GM19240 (cell line): Measurements from ENCODE around the gene CNGB1.
"Not testable (repeated sequence)": the region's sequence is repeated elsewhere in the genome, so short reads cannot be mapped to it uniquely, and the experiment has no call there.

Experiments
- DNase-seq: peaks from one replicate; pipeline ENCODE4 v3.0.0; 2011; ENCODE audit warnings: low spot score; ENCODE audit not compliant: insufficient read length

CNGB1 gene

DNA sequence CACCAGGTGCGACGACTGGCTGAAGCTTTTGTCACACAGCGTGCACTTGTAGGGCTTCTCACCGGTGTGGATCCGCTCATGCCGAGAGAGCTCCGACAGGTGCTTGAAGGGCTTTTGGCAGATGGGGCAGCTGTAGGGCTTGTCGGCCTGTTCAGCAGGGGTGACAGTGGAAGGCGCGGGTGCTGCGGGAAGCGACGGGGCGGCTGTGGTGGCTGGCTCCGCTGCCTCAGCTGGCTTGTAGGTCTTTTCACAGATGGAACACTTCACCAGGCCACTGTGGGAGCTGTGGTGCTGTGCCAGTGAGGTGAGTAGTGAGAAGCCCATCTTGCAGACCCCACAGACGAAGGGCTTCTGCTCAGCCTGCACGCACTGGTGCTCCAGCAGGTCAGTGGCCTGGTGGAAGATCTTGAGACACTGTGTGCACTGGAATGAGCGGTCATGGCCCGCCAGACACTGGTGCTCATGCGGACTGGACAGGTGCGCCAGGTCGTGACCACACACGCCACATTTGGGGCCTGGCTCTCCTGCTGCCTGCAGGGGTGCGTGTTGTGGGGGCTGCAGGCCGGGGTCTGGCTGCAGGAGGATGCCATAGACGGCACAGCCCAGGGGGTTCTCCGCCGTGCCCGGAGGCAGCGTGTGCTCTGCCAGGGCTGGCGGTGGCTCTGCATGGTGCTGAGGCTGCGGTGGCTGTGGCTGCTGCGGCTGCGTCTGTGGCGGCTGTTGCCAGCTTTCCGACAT, 26.8 kb upstream of the CNGB1 start:
- DNase-seq = no peak

DNA sequence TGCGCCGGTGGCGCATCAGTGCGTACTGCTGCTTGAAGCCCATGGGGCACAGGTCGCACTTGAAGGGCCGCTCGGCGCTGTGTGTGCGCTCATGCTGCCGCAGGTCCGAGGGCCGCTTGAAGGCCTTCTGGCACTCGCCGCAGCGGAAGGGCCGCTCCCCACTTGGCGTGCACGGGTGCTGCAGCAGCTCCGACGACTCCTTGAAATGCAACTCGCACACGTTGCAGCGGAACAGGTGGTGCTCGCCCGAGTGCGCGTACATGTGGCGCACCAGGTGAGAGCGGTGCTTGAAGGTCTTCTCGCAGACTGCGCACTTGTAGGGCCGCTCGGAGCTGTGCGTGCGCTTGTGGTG, 26.2 kb upstream of the CNGB1 start:
- no peak for DNase-seq

- DNase-seq = no peak
Observed at GRCh38 chr16:57996406-57997175, 25.7 kb upstream of the CNGB1 start.

DNA sequence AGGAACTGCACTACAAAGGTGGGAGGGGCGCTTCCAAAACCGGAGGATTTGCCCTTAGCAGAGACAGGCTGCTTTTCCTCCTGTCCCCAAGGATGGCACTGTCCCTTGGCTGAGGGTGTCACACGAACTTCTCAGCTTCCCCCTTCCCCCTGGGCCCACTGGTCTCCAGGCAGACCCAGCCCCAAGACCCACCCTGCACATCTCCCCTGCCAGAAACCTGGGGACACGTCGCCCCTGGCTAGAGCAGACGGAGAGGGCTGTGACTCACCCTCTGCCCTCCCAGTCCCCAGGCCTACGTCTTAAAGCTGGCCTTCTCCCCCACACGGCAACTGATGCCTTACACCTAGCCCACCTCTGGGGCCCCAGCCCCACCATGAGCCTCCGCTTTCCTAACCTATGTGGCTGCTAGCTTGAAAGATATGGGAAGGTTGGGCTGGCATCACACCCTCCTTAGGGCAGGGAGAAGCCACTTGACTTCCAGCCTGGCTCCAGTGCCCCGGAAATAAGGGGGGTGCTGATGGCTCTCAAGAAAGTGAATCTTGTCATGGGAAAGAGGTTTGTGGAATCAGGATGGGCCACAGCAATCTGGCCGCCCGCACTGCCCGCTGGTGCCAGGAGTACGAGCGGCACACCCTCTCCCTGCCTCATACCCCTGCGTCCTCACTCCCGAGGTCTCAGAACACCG, 24.9 kb upstream of the CNGB1 start:
- no peak for DNase-seq

DNA sequence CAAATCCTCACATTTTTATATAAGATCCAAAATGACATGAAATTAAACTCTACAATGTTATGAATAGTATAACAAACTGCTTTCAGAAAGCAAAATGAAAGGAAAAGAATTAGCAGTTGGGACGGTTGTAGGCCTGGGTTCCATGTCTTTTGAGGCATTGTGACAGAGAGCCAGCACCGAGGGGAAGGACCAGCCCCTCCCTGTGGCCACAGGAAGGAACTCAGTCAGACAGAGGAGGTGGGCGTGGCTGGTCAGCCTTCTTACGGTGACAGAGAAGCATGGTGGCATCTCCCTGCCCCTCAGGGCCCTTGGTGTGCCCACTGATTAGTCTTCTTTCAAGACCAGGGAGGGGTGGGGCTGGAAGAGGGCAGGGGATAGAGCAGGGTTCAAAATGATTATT, 23.9 kb upstream of the CNGB1 start:
- peak; percentile 34 for DNase-seq

DNA sequence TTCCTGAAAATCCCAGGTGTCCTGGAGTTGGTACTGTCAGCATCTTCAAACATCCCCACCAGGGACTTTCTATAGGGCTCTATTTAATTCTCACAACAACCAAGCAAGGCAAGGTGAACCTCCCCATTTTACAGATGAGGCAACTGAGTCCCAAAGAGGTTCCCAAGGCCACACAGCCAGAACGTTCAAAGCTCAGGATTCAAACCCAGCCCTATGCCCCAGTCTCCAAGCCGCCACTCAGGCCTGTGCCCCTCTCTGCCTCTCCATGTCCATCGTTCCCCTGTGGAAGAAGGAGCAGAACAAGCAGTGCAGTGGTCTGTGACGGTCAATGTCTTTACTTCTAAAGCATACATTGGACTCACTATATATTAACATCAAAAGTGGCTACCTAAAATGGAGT, 23.4 kb upstream of the CNGB1 start:
- DNase-seq = no peak

GRCh38 chr16:57993897-57994296, 23.0 kb upstream of the CNGB1 start:
- no peak for DNase-seq

GRCh38 chr16:57993438-57993837, 22.5 kb upstream of the CNGB1 start:
- no peak for DNase-seq

DNA sequence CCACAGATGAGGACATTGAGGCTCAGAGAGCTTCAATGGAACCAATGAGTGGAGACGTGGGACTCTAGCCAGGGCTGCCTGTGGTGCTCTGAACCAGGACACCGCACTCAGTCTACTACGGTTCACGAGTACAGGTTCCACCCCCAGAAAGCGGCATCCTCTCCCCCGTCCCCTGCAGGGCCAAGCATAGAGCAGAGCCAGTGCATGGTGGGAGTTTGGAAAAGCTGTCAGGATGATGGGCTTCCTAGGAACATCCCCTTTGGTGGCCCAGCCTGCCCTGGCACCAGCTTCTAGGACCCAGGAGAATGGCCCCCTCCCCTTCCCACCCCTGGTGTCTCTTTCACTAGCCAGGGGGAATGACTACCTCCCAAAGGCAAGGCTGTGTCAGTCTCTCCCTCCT, 21.2 kb upstream of the CNGB1 start:
- DNase-seq = no peak

DNA sequence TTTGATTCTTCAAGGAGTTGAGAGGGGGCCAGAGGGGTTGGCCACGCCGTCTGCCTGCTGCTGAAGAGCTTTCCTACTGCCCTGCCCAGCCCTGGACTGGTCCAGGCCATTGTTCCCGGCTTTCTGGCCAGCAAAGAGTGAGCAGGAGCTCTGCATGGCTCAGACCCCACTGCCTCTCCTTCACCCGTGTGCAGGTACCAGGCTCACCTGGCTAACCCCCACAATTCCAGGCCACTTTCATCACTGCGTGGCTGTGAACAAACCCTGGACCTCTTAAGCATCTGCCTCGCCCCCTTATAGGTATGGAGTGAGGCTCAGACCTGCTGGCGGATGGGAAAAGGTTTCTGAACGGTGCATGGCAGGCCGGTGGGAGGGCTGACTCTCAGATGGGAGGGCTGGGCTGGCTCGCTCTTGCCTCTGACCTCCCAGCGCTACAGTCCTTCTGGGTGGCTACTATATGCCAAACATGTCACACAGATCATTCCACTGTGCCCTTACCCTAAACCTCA, 20.7 kb upstream of the CNGB1 start:
- no peak for DNase-seq

- no peak for DNase-seq
Observed at GRCh38 chr16:57988929-57989328, 18.0 kb upstream of the CNGB1 start.

DNA sequence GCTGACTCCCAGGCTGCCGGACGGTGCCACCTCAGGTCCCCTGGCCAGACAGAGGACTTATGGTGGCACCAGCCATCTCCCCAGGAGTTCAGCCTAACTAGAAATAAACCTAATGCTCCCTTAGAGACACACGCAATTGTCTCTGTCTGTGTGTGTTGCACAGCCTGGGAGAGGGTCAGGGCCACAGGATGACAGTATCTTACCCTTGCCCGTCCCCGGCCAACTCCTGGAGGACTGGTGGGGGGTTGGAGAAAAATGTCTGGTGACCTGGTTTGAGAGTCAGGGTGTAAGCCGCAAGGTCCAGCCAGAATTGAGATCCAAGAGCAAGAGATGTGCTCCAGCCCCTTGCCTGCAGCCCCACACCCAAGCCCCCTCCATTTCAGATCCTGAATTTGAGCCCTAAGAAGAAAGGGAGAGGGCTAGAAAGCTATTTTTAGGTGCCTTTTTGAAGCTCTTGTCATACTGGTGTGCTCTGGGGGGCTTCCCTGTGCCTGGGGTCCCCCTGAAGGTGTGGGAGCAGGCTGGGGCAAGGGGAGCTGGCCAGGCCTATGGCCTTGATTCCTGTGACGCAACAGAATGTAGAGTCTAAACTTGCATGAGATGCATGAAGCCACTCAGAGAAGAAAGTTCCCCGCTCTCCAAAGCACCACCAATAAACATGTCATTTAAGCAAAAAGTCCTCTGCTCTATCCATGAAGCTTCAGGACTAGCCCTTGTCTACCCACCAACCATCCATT, 16.7 kb upstream of the CNGB1 start:
- DNase-seq = no peak

GRCh38 chr16:57986196-57986595, 15.3 kb upstream of the CNGB1 start:
- no peak for DNase-seq

DNA sequence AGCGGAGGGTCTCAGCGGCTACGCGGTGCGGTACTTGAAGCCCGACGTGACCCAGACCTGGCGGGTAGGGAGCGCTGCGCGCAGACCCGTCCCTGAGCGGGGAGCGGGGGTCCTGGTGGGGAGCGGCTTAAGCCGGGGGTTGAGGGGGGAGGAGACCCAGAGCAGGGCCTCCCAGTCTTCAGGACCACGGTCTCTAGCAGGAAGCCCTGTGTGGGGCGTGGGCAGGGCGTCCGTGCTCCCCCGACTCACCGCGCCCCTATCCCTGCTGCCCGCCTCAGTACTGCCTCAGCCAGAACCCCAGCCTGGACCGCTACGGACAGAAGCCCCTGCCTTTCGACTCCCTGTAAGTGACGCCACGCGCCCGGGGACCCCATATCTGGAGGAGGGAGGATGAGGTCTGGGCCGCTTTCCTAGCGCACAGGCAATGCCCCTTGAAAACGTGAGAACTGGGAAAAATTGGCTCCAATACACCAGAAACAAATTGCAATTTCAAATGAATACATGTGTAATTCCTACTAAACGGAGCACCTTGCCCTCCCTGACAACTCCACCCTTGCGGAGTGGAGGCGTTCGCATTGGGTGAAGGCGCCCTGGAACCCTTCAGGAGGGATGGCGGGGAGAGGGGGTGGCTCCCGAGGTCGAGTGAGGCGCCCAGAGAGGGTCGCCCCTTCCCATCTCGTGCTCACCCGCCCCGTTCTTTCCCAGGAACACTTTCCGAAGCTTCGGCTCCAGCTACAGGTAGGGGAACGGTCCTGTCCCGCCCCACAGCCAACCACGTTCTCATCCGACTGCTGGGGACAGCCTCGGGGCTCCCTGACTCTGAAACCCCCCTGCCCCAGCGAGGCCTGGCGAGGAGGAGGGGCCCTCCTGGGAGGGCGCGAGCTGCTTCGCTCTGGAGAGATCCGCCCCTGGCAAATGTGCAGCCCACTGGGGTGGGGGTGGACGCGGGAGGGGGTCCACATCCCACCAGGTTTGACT, 14.6 kb upstream of the CNGB1 start:
- DNase-seq = no peak

DNA sequence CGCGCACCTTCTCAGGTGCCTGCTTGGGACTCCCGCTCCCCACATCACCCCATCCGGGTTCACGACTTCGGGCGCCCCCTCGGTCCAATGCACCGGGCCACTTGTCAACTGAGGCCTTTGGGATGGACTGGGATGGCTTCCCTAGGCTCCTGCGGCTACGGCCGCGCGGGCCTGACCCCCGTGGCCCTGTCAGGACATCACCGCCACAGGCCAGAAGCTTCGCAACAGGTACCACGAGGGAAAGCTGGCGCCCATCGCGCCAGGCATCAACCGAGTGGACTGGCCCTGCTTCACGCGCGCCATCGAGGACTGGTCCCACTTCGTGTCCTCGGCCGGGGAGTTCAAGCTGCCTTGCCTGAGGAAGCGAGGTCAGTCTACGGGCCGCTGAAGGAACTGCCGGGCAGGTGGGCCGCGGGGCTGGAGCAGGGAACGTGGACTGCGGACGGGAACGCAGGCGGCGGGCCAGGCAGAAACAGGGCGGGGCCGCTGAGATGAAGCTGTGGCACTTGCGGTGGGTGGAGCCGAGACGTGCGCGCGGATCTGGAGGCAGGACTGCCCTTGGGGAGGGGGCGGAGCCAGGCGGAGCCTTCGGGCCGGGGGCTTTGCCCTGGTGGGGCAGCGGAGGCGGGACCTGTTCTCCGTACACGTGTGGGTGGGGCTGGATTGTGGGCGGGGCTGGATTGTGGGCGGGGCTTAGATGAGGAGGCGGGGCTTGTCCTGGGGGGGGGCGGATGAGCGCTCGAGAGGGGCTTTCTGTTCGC, 13.7 kb upstream of the CNGB1 start:
- DNase-seq = peak; percentile 65

- no peak for DNase-seq
Observed at GRCh38 chr16:57982385-57982784, 11.5 kb upstream of the CNGB1 start.

GRCh38 chr16:57981636-57982035, 10.7 kb upstream of the CNGB1 start:
- no peak for DNase-seq

DNA sequence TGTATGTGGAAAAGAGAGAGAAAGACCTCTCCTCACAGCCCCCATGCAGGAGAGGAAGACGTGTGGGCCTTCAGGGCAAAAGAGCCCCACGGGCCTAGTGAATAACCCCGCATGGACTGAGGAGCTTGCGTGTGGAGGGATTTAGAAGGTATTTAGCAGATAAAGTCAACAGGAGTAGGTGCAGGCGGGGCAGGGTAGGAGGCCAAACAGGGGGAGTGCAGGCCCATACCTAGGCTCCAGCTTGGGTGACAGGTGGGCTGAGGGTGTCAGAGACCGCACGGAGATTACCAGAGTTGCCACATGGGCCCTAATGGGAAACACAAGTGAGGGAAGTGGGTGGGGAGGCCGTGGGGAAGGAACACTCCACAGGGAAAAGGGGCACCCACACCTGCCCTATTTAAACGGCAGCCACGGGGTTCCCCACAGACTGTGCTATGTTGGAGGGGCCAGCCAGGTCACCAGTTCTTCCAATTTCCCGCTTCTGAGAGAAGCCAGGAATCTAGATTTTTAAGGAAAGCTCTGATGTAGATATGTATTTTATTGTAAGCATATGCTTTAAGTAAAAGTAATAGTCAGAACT, 8.2 kb upstream of the CNGB1 start:
- DNase-seq = no peak

GRCh38 chr16:57978070-57978465, 7.1 kb upstream of the CNGB1 start:
- not testable (repeated sequence) for DNase-seq
